Neuron (in vitro differentiated cells): ENCODE data around the gene ARPC5L.

Source experiments
- H2AFZ ChIP-seq: one replicate; pipeline ENCODE4 v1.6.1; 2013; ENCODE audit warnings: low read depth, mild to moderate bottlenecking, inconsistent platforms, low read length, moderate library complexity
- H3K27me3 ChIP-seq: one replicate; pipeline ENCODE4 v1.6.1; 2013; ENCODE audit warnings: low read length; ENCODE audit not compliant: insufficient read depth
- H3K36me3 ChIP-seq: one replicate; pipeline ENCODE4 v1.6.1; 2013; ENCODE audit warnings: low read length; ENCODE audit not compliant: insufficient read depth
- H3K4me1 ChIP-seq: one replicate; pipeline ENCODE4 v1.6.1; 2013; ENCODE audit warnings: low read length; ENCODE audit not compliant: insufficient read depth
- H3K4me3 ChIP-seq: 2 replicates; pipeline ENCODE4 v1.5.1; 2013; ENCODE audit warnings: mild to moderate bottlenecking, low read length, moderate library complexity
- H3K9me3 ChIP-seq: one replicate; pipeline ENCODE4 v1.6.1; 2013; ENCODE audit warnings: low read length

Gene ARPC5L

DNA sequence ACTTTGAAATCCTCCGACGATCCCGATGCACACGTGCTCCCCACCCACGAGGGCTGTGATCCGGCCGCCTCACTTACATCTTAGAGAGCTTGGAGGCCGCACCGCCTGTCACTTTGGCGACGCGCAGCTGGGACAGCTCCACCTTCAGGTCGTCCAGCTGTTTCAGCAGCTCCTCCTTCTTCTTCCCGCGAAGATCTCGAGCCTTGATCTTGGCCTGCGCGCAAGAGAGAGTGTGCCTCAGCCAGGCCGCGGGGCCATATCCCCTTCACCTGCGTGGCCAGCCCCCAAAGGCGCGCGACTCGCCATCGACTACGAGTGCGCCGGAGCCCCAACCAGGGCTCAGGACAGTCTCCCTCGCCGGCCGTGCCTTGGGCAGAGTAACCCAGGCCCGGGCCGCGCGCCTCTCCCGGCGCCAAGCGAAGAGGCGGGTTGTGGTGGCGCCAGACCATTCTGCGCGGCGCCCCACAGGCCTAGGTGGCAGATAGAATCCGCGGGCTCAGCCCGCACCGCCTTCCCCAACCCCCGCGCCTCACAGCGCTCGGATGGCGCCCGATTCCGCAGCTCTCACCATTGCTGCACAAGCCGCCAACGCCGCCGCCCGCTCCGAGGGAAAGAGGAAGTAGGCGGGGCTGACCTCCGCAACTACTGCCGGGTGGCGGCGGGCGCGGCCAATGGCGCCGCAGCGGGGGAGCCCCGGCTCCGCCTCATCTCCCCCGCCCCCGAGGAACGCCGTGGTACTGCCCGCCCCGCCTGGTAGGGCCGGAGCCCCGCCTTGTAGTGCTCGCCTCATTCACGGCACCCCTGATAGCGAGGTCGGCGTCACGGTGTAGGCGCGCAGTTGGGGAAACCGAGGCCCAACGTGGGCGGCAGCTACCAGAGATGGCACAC, at the start of gene ARPC5L, which contains the start of gene RPL35:
Gene ARPC5L (plus strand): TSS at position 789 of the 888 bp plus-strand sequence. CDS start 7,161 bp downstream, outside the sequence.
Gene RPL35 (minus strand): TSS at position 616 of the 888 bp plus-strand sequence. CDS start 45 bp downstream, at position 571.
- Histone ChIP-seq H3K4me1 (peaks cover 17% of the 10 kb centered on the region), H3K36me3 (peaks cover 39% of the 10 kb centered on the region), H3K4me3 (peak within 1 kb of the TSS; percentile 82), H3K9me3 (no peaks in the 10 kb centered on the region), H3K27me3 (no peaks in the 10 kb centered on the region), H2AFZ (peak within 1 kb of the TSS; percentile 83)

DNA sequence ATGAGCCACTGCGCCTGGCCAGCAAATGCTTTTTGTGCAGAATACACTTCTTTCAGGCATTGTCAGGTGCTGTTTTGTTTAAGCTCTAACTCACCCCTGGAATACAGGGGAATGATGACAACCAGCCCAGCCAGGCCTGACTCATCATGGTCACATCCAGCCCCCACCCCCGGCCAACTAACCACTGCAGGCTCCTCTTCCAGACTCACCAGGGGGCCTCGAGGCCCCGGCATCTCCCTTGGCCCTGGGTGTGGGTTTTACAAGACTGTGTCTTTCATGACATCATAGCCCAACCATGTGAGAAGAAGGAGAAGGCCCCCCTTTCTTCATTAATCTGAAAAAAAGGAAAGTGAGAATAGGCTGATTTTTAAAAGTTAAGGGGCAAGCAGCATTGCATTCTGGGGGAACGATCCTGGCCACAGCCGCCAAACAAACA, 49.5 kb upstream of the ARPC5L start:
- peaks cover 28% of the 10 kb centered on the region for H3K4me1 ChIP-seq

DNA sequence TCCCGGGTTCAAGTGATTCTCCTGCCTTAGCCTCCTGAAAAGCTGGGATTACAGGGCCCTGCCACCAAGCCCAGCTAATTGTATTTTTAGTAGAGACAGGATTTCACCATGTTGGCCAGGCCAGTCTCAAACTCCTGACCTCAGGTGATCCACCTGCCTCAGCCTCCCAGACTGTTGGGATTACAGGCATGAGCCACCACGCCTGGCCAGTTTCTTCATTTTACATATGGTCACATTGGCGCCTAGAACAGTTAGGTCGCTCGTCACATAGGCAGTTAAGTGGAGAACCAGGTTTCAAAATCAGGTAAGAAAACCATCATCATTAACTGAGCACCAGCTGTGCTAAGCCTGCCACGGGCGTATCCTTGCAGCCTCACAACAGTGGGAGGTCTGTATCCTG, 48.9 kb upstream of the ARPC5L start:
- Histone ChIP-seq H3K4me3 (no peak overlapping the region), H3K27me3 (no peaks in the 10 kb centered on the region), H3K36me3 (no peaks in the 10 kb centered on the region), H3K4me1 (peaks cover 28% of the 10 kb centered on the region), H2AFZ (no peak overlapping the region), H3K9me3 (no peaks in the 10 kb centered on the region)

More for the DNA sequence above, 49.5 kb upstream of the ARPC5L start:
- Histone ChIP-seq H3K27me3 (no peaks in the 10 kb centered on the region), H3K9me3 (no peaks in the 10 kb centered on the region), H3K4me3 (no peak overlapping the region), H2AFZ (no peak overlapping the region), H3K36me3 (no peaks in the 10 kb centered on the region)

DNA sequence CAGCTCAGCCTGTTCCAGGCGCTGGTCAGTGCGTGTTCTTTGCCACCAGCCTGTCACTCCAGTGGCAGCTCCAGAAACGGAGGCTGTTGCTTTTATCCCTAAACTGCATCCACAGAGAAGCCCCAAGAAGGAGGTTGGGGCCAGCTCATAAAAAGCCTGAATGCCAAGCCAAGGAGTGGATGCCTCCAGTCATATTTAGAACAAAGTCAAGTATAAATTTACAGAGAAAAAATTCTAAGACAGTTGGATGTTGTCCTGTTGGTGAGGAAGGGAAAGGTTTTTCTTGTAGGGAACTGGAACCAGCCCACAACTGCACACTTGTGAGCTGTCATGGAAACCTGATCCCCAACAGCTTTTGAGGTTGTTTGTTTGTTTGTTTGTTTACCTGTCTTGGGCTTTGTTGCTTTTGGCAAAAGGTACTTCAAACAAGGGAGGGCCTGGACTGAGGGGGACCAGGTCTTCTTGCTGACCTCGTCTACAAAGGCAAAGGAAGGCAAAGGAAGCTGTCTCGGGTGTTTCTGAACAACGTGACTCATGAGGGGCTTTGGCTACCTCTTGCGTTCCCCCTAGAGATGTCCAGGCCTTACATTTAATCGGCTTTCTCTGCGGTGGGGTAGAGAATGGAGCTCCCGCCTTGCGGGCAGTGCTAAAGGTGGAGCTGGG, 48.3 kb upstream of the ARPC5L start:
- Histone ChIP-seq H2AFZ (no peak overlapping the region), H3K27me3 (no peaks in the 10 kb centered on the region), H3K4me3 (no peak overlapping the region), H3K9me3 (no peaks in the 10 kb centered on the region), H3K4me1 (peaks cover 28% of the 10 kb centered on the region), H3K36me3 (no peaks in the 10 kb centered on the region)

DNA sequence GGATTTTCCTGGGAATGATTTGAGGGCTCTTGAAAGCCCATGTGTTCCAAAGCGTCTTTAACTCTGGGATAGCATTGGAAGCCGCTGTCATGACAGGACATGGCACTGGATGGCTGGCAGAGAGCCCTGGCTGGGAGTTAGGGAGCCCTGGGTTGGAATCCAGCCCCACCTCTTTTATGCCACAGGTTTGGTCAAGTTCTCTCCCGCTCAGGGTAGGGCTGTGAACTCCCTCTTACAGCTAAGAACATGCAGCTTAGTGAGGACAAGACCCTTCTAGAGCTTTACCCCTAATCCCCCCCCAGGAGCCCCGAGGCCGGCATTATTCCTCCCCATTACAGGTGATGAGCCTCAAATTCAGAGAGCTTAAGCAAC, 47.8 kb upstream of the ARPC5L start:
- Histone ChIP-seq H2AFZ (no peak overlapping the region), H3K9me3 (no peaks in the 10 kb centered on the region), H3K27me3 (no peaks in the 10 kb centered on the region), H3K36me3 (no peaks in the 10 kb centered on the region), H3K4me1 (peaks cover 28% of the 10 kb centered on the region), H3K4me3 (no peak overlapping the region)

DNA sequence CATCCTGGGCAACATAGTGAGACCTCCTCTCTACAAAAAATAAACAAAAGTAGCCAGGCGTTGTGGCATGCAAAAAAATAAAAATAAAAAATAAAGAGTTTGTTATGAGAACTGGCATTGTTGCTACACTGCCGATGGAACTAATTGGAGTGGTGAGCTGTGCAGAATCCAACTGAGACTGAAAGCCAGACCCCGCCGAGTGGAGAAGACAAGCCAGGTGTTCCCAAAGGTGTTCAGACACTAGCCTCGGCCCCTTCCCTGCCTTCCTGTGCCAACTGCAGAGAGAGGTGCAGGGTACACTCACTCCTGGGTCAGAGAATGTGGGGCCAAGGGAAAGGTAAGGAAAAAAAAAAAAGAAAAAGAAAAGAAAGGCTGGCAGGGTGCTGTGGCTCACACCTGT, 46.3 kb upstream of the ARPC5L start:
- H3K4me1 ChIP-seq, result peaks cover 24% of the 10 kb centered on the region
- H2AFZ ChIP-seq, result no peak overlapping the region
- no peaks in the 10 kb centered on the region for H3K36me3 ChIP-seq
- H3K27me3 ChIP-seq, result no peaks in the 10 kb centered on the region
- H3K4me3 ChIP-seq, result no peak overlapping the region
- H3K9me3 ChIP-seq, result no peaks in the 10 kb centered on the region

DNA sequence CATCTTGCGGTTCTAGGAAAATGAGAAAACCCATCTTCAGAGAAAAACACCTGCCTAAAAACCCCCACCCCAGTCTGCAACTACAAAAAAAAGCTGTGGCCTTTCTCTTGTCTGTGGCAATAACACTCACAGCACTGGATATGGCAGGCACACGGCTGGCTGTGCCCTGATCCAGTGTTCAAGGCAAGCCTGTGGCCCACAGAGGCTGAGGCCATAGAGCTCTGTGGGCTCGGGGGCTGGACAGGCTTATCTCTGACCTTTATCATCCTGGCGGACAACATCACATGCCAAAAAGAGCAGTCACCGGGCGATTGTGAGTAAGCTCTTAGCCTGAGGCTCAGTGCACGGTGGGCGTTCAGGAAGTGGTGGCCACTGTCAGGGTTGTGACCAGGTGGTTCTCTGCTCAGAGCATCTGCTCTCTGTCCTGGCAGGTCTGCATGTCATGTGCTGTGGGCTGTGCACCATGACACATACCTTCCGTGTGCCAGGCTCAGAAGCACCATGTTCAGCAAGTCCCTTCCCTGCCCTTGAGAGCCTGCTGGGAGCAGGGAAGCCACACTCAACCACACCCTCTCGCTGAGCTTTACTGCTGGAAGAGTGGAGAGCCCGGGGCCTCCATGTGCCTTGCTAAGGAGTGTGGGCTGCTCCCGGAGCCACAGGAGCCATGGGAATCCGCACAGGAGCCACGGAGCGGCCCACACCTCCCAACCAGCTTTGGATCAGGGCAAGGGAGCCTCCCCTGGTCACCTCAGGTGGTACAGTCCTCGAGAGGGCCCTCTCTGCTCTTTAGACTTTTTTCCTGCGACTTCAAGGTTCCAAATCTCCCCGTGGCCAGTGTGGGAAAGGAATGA, 43.3 kb upstream of the ARPC5L start:
- no peaks in the 10 kb centered on the region for H3K4me1 ChIP-seq

DNA sequence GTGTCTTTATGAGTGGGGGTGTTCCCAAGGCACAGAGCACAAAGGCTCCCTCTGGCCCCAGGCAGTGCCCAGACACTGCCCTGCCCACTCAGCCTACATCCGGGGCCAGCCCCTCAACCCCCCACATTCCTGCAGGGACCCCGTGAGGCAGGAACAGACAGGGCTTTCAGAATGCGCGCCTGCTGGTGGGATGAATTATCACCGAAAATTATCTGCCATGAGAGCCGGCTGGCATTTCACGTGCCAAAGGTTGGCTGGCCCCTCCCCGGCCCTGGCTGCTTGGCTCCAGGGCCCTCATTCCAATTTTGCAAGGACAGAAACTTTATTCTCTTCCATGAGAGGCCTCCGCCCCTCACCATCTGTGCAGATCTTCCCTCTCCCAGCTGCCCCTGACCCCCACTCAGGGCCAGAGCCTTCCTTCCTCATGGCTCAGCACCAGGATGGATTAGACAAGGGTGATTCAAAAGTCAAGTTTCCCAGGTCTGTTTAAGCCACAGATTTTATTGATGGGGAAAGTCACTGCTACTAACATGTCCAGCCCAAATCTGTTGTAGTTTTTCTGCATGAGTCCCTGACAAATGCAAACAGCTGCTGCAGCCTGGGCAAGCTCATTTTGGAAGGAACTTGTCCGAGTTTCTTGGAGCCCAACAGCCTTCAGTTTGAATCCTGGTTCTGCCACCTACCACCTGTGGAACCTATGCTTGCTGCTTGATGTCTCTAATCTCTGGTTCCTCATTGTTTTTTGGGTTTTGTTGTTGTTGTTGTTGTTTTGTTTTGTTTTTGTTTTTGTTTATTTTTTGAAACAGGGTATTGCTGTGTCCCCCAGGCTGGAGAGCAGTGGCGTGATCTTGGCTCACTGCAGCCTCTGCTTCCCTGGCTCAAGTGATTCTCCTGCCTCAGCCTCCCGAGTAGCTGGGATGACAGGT, 41.0 kb upstream of the ARPC5L start:
- Histone ChIP-seq H3K27me3 (no peaks in the 10 kb centered on the region), H3K4me1 (no peaks in the 10 kb centered on the region), H2AFZ (no peak overlapping the region), H3K4me3 (no peak overlapping the region), H3K9me3 (no peaks in the 10 kb centered on the region), H3K36me3 (no peaks in the 10 kb centered on the region)

More for the DNA sequence above, 43.3 kb upstream of the ARPC5L start:
- no peak overlapping the region for H2AFZ ChIP-seq
- no peak overlapping the region for H3K4me3 ChIP-seq
- no peaks in the 10 kb centered on the region for H3K27me3 ChIP-seq
- H3K36me3 ChIP-seq, result no peaks in the 10 kb centered on the region
- H3K9me3 ChIP-seq, result no peaks in the 10 kb centered on the region

DNA sequence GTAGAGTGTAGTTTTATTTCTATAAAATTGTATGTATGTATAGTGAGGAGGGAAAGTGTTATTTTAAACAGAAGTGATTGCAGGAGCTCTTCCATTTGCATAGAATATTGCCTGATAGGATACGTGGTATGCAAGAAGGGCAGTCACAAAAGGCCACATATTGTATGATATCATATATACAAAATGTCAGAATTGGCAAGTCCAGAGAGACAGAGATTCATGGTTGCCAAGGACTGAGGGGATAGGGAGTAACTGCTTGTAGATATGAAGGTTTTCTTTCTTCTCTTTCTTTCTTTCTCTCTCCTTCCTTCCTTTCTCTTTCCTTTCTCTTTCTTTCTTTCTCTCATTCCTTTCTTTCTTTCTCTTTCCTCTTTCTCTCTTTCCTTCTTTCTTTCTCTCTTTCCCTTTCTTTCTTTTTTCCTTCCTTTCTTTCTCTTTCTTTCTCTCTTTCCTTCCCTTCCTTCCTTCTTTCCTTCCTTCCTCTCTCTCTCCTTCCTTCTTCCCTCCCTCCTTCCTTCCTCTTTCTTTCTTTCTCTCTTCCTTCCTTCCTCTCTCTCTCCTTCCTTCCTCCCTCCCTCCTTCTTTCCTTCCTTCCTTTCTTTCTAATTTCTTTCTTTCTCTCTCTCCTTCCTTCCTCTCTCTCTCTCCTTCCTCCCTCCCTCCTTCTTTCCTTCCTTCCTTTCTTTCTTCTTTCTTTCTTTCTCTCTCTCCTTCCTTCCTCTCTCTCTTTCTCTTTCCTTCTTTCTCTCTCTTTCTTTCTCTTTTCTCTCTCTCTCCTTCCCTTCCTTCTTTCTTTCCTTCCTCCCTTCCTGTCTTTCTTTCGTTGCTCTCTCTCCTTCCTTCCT, 33.2 kb upstream of the ARPC5L start:
- H3K4me3 ChIP-seq, result no peak overlapping the region
- no peak overlapping the region for H2AFZ ChIP-seq

DNA sequence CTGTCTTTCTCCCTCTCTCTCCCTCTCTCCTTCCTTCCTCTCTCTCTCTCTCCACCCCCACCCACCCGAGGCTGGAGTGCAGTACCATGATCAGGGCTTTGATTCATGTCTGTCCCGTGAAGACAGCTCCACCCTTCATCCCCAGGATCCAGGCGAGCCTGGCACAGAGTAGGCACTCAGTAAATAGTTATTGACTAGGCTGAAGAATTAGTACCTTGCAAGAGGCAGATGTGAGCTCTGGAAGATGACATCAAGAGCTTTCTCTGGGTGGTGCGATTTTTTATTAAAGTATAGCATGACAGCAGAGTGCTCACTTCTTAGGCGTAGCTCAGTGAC, 32.6 kb upstream of the ARPC5L start:
- H3K9me3 ChIP-seq, result no peaks in the 10 kb centered on the region
- H3K27me3 ChIP-seq, result peaks cover 8% of the 10 kb centered on the region
- no peak overlapping the region for H2AFZ ChIP-seq
- H3K4me3 ChIP-seq, result no peak overlapping the region
- H3K4me1 ChIP-seq, result no peaks in the 10 kb centered on the region
- H3K36me3 ChIP-seq, result no peaks in the 10 kb centered on the region

More for the DNA sequence above, 33.2 kb upstream of the ARPC5L start:
- H3K36me3 ChIP-seq, result no peaks in the 10 kb centered on the region
- peaks cover 8% of the 10 kb centered on the region for H3K27me3 ChIP-seq
- H3K9me3 ChIP-seq, result no peaks in the 10 kb centered on the region
- H3K4me1 ChIP-seq, result no peaks in the 10 kb centered on the region

DNA sequence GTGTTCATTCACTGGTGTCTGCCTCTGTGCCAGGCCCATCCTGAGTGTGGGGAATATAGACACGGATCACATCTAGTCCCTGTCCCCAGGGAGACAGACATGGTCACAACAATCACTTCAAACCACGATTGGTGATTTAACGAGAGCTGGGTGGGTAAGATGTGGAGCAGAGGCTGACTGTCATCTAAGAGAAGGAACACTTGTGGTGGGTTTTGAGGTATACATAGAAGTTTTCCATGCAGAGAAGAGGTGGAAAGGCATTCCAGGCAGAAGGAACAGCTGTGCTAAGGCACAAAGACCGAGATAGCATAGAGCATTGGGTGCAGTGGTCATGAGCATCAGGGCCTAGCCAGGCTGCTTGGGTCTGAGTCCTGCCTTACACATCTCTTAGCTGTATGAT, 31.3 kb upstream of the ARPC5L start:
- Histone ChIP-seq H2AFZ (no peak overlapping the region), H3K9me3 (no peaks in the 10 kb centered on the region), H3K27me3 (peaks cover 14% of the 10 kb centered on the region), H3K4me1 (no peaks in the 10 kb centered on the region), H3K36me3 (no peaks in the 10 kb centered on the region), H3K4me3 (no peak overlapping the region)
